ENCODE data around the gene NRDC.

- TF ChIP-seq POLR2A (IDR thresholded peaks at IDR 0.05) (no peak), CTCF (IDR thresholded peaks at IDR 0.05) (no peak), EP300 (IDR thresholded peaks at IDR 0.05) (no peak)
Measured at GRCh38 chr1:51870603-51871350, 7.8 kb downstream of the NRDC start.

Measured in tibial nerve (tissue), 4 donors.